HG03442 (cell line): ENCODE results near the gene VAV3.
"Not testable (repeated sequence)": the region's sequence is repeated elsewhere in the genome, so short reads cannot be mapped to it uniquely, and the experiment has no call there.

Experiments used
- ATAC-seq: cut with Tn5 transposase; IDR thresholded peaks from one replicate; pipeline ENCODE4 v1.9.1; 2021; ENCODE audit warnings: mild to moderate bottlenecking, moderate library complexity; ENCODE audit not compliant: unreplicated experiment

Gene VAV3

DNA sequence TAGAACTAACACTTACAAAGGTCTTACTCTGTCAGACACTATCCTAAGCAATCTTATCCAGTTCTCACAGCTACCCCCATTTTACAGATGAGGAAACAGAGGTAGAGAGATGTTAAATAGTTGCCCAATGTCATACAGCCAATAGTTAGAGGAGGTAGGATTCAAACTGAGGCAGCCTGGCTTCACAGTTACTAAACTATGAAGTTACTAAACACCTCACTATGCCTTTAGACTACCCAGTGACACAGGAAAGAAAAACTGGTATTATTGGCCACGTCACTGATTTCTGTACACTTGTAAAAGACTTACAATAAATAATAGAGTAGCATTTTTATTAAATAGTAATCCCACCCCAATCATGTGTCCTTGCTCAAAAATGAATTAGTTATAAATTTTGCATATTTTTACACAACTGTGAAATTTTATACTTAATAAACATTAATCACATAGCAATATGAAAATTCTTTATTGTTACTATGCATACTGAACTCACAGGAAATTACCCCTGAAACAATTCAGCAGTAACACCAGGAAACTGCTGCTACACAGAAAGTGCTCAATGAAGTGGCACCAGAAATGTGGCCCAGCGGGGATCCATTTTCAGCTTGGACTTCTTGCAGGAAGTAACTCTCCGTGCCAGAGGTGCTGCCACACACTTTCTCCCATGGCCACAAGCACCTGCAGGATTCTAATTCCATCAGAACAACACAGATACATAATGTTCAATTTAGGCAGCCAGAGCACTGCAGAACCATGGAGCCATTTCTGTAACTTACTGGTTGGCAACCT is 69.4 kb downstream of the VAV3 start:
- ATAC-seq, result no peak

DNA sequence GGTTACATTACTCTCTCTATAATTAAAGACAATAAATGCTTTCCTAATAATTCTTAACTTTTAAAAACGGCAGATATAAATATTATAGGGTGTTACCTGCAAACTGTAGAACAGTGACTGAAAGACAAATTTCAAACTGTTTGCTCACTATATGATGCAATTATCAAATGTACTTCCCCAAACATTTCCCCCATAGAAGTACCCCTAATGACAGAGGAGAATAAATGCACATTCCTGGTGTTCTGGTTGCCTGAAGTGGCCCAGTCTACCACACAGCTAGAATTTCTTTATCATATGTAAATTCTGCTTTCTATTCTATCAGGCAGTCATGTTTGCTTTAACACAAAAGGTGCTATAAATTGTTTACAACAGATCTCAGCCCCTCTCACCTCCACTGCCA is 70.4 kb downstream of the VAV3 start:
- no peak for ATAC-seq

DNA sequence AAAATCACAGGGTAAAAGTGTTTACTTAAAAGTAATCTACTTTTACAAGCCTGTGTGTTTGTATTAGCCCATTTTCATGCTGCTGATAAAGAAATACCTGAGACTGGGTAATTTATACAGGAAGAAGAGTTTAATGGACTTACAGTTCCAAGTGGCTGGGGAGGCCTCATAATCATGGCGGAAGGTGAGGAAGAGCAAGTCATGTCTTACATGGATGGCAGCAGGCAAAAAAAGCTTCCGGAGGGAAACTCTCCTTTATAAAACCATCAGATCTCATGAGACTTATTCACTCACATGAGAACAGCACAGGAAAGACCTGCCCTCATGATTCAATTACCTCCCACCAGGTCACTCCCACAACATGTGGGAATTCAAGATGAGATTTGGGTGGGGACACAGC is 71.6 kb downstream of the VAV3 start:
- ATAC-seq, result not testable (repeated sequence)

DNA sequence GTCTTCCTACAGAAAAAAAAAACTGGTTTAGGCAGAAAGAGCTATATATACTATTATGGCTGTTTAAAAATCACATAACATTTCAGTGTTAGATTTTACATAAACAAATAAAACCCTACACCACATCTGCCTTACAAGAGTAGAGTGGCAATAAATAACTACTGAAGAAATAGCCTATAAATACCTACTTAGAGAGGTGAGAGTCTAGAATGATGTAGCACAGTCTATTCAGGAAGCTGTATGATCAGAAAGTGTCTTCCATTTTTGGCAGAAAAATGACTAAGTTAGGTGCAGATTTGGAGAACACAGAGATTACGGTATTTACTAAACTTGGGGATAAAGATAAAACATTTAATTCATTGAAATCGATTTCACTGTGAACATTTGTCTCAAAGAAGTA is 75.5 kb downstream of the VAV3 start:
- ATAC-seq, result no peak

DNA sequence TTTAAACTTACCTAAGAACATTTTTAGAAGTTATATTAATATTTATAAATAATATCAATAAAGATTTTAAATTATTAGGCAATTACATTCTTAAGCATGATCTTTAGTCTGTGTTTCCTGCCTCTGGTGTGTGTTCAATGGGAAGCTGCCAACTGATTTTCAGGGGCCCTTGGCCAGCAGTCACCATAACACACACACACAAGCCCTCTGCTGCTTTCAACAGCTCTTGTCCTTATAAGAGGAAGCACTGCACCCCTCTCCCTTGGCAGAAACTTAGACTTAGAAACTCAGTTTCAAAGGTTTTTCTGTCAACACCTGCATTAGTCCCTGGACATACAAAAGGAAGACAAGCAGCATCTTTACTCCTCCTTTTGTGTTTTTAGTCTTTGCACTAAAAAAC is 81.4 kb downstream of the VAV3 start:
- no peak for ATAC-seq

DNA sequence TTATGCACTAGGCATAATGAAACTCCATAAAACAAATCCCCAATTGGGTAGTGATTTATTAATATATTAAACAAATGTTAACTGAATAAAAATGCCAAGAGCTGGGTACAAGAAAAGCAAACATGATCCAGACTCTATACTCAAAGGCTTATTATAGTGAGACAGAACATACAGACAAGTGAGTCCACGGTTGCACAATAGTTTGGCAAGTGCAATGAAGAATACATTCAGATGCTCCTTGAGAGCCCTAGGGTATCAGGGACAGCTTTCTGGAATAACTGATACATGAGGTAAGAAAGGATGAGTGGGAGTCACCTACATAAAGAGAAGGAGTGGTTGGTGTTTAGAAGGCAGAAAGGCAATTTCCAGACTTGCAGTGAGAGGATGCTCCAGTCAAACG is 85.1 kb downstream of the VAV3 start:
- no peak for ATAC-seq

DNA sequence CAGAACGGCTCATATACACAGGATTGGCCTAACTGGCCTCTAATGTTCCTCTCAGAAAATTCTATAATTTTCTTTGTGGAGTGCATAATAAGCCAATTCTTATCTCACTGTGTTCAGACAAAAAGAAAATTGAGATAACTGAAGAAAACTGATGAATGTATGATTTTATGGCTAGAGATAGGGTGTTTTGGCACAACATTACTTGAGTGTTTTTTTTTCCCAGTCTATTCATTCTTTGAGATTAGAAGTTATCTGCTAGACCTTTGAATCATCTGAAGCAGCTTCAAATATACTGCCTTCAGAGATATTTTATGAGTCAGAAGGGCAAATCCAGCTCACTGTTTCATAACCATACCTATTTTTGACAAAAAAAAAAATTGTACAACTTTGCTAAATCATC is 85.6 kb downstream of the VAV3 start:
- no peak for ATAC-seq

DNA sequence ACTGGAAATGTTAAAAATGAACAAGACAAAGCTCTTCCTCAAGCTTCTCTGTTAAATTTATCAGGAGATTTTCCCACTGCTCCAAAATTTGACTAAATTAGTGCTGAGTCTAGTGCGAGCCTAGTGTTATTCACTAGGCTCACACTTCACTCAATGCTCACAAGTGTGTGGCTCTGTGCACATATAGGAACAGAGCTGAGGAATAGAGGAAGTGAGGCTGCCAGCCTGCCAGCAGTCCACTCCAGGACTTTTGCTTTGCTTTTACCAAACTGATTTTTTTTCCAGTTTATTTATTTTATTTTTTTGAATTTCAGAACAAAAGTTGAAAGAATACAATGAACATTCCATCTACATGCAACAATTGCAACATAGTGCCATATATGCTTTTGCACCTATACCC is 87.2 kb downstream of the VAV3 start:
- no peak for ATAC-seq

DNA sequence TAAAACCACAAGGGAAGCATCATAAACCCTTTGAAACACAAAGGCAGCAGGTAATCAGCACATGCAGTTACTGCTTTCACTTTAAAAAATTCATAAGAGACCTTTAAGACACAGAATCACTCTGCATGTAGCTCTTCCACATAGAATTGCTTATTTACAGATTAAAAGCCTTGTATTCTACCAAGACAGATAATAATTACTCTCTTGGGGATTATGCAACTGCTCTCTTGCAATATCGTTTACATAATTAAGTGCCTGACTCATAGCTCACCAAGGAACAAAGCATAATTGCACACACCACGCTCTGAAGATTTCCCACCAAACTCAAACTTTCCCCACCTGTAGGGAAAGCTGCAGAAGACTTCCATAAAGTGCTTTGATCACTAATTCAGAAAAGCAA is 87.9 kb downstream of the VAV3 start:
- no peak for ATAC-seq

DNA sequence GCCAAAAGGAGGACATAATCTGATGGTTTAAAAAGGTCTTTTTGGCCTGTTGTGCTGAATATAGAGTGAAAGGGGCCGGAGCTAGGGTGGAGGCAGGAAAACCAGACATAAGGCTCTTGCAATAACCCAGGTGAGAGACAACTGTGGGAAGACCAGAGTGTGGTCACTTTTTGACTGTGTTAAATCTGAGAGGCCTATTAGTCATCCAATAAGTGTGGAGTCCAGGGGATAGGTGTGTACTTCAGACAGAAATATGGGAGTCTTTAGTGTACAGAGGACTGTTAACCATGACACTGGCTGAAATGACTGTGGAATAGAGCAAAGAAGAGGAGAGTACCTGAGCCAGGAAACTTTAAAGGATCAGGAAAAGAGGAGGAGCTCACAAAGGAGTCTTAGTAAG is 89.3 kb downstream of the VAV3 start:
- no peak for ATAC-seq

DNA sequence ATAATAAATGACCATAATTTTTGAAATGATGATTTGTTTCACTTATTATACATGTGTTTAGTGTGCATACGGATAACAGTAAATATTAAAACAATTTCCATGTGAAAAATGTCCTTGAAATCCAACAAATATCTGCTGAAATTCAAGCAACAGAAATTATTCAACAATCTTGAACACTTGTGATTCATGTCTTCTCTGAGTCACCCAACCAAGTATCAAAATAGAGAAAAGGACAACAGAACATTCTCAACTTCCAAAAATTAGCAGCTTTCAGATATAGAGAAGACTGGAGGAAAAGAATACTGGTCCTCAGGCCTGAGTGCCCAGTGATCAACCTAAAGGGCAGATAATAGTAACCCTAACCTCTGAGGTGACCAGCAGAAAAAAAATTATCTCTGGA is 90.8 kb downstream of the VAV3 start:
- ATAC-seq, result no peak

DNA sequence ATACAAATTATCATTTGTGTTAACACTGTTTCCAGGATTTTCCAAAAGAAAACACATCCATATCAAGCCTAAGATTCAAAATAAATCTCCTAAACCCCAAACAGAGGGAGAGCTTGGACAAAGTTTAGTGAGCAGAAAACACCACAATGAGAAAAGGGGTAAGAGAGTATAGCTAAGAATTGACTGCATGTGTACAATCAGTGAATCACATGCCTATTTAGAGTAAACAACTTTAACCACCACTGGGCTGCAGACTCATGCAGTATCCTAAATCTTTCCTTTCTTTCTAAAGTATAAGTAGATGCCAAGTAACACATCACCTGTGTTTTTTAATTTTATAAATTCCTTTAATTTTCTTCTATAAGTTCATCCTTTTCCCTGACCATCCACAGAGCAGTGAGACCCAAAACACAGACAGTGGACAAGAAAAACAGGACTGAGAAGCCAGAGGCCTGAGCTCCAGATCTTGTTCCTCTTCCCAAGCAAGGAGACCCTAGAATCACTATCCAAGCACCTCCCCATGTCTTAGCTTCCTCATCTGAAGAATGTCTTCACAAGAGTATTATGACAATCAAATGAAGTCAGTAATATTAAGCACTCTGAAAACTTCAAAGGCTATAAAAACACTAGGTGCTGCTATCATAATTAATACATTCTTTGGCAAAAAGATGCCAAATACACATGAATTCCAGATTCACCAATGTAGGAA is 93.1 kb downstream of the VAV3 start:
- no peak for ATAC-seq

DNA sequence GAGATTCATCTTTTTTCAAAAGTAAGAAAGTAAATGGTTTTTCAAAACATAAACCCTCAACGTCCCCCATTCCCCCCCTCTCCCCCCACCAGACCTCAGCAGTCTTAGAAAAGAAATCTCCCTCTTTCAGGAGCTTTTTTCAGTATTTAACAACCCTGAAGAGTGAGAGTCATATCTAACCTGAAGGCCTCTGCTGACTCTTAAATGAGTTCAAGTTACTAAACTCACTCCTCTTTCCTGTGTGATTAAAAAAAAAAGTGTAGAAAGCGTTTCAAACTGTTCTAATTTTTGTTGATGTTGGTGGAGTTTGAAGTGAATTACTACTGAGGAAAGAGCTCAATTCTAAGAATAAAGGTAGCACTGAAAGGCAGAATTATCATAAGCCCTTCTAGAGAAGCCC is 93.7 kb downstream of the VAV3 start:
- ATAC-seq, result no peak

DNA sequence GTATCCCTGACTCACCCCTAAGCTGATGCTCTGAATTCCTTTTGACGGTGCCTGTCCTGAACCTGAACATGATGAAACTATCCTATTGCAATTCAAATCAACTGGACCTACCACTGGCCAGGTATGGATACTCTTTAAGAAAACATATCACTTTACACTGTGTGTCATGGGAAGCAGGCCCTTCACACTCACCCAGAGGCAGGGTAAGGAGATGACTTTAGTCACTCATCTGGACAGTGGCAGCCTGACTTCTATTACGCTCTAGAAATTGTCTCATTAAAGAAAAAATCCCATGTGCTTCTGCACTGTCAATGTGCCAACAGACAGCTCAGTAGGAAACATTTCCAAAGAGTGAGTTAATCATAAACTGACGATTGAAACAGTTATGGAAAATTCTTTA is 94.3 kb downstream of the VAV3 start:
- no peak for ATAC-seq

DNA sequence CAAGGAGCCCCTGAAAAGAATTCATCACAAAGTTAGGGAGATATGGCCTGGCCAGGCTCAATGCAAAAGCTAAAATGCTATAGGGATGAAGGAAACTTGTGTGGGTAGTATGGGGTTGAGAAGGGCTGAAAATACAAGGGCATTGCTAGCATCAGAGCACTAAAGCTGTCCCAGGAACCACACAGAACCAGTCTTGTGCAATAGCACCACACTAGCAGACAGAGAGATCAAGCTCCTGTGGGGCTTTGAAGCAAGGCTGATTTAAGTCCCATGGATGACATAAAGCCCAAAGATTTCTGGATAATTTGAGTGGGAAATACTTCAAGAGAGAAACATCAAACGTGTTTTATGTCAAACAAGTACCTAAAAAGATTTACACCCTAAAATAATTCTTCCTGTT is 97.1 kb downstream of the VAV3 start:
- ATAC-seq, result no peak

DNA sequence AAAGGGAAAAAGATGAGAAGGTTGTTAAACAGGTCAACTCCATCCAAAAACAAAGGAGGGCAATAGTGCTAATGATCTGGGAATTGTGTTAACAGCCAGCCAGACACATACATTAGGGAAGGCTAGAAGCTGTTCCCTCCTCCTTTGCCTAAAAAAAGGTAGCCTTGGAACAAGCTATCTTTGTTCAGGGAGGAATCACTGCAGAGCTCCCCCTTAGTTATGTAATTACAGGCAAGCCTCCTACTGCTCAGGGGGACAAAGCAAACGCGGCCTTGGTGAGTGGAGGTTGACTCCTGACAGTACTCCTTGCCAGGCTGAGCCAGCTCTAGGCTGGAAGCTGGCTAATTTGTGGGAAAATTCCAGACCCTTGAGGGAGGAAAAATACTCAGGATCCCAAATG is 97.6 kb downstream of the VAV3 start:
- ATAC-seq, result no peak

DNA sequence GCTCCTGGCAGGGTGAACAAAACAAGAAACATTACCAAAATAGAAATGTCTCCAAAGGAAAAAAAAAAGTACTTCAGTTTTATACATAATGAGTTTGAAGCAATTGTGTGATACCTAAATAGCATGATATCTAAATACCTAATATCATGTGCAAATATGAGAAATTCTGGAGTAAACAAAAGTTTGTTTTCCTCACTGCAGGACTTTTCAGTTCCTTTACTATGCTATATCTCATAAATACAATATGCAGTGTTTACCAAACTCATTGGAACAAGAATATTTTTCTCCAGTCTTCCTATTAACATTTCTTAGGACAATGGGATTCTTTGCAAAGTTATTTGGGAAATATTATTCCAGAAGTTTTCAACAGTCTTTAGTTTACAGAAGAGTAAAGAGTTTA is 98.1 kb downstream of the VAV3 start:
- ATAC-seq, result no peak

DNA sequence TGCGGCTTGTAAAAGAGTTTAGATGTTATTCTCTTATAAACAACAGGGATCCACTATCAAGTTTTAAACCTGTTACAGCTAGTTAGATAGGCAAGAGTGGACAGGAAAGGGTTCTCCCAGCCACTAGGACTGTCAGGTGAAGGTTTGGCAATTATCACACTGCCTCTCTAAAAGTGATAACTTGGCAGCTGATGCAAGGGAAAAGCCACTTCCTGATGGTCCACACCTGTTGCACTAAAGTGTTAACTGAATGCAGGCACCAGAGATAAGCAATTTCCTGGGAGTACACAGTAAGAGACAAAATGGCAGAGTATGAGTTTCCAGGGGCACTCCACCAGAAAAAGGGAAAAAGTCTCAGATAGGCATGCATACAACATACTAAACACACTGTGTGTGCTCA is 99.4 kb downstream of the VAV3 start:
- no peak for ATAC-seq

DNA sequence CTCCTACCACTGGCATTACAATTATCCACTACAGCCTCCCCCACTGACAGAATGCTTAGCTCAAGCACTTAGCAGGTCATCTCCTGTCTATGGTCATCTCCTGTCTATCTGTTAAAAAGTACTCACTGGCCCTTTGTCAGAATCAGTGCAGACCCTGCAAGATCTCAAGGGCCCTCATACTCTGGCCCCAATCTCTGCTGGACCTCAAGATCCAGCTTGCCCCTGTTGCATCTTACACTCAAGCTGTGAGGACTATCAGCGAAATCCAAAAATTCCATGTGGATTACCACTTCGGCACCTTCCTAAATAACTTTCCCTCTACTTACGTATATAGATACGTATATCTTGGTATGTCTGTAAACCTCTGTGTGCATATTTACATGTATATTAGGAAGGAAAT is 101.6 kb downstream of the VAV3 start:
- ATAC-seq, result no peak

DNA sequence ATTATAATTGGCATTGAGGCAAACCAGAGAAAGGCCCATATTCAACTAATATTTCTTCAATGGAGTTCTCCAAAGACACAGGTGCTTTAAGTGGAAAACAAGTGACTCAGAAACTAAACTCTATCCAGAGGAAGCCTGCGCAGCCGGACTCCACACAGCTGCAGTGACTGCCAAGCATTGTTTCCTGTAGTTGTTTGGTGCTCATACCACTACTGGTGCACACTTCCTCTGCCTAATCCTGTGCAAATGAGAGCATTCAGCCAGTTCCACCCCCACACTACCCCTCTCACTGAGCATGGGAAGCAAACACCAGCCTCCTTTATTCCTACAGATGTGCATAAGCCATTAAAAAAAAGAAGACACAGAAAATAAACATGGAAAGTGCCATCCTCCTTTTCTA is 102.9 kb downstream of the VAV3 start:
- no peak for ATAC-seq

DNA sequence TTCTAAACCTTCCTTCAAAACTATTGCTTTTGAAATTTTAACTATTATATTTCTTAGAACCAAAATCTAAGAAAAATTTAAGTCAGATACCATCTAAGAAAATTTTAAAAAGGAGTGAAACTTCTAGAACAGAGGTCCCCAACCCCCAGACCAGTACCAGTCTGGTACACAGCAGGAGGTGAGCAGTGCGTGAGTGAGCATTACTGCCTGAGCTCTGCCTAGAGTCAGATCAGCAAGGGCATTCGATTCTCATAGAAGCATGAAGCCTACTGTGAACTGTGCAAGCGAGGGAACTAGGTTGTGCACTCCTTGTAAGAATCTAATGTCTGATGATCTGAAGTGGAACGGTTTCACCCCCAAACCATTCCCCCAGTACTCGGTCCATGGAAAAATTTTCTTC is 106.7 kb downstream of the VAV3 start:
- ATAC-seq, result no peak

DNA sequence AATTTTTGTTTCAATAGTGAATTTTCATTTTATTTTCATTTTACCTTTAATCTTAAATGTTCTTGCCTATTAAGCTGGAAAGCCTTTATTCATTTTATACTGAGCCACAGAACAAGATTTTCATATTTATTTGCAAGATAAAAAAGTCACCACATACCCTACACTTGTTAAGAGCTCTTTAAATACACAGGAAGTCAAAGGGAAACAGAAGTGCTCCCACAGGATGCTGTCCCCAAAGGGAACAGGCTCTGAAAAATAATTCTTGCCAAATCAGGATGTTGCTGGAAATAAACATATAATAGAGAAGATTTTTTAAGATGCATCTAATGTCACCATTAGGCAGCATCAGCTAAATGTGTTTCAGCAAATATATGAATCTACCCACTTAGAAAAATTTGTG is 113.6 kb downstream of the VAV3 start:
- ATAC-seq, result no peak
